RPMI7951 (cell line): ENCODE data around the gene MAN2A1. TPM values are rescaled to one million over a fixed set of nuclear protein-coding genes. Genes with fewer than 3 reads are reported as not detected.

Source experiments
- DNase-seq: peaks from one replicate; pipeline ENCODE4 v3.0.0-alpha.2; 2012; ENCODE audit warnings: low read depth
- total RNA-seq: library from RNA; depleted of rRNA; stranded (reverse); fragments of >200 nt; shearing (Covaris generic); gene quantifications from 2 replicates; pipeline ENCODE4 v1.2.3, GENCODE V29; 2014

MAN2A1 gene
- total RNA-seq, 1 experiment from 2014 or later = 25.8 TPM

DNA sequence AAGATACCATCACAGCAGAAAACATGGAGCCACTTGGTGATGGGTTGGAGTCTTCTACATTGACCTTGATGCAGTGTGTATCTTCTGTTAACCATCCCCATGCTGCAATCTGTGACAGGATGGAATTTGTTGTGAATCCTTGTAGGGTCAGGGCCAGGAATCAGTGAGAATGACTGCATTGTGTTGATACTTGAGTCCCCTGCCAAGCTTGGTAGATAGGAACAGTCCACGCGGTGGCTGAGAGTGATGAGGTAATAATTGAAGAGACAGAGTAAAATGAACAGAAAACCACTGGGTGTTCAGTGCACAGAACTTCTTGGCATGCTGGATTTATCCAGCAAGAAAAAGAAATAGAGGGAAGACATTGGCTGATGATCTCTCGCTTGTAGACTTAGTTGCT, 217.5 kb downstream of the MAN2A1 start:
- DNase-seq = peak; percentile 16

DNA sequence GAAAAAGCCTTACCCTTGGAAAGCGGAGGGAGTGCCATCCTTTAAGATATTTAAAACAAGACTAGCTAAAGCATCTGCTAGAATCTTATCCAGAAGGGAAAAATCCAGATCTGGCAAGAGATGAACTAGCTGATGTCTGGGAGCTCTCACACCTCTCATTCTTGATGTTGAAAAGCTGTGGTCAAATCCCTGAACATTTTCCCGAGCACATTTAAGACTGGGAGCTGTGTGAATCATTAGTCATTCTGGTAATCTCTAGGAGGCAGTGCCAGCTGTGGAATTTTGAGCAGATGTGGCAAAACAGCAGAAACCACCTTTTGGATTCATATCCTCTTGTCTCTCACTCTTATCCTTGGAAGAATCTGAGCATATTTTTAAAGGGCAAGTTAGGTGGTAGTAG, 218.0 kb downstream of the MAN2A1 start:
- peak; percentile 90 for DNase-seq

DNA sequence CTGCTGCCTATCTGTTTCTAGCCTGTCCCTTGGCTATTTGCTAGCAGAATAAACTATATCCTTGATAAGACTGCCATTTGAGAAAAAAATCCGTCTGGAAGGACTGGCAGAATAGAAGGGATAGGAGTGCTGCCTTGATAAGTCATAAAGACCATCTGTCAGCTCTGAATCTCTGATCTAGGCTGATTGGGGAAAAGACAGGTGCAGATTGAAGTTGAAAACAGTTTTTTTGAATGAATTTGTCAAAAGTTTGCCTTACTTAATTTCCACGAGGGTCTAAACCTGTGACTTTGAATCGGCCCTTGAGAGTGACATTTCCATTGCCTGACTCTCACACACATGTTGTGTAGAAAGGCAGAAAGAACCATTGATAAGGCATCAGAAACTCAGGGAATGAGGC, 218.6 kb downstream of the MAN2A1 start:
- no peak for DNase-seq

DNA sequence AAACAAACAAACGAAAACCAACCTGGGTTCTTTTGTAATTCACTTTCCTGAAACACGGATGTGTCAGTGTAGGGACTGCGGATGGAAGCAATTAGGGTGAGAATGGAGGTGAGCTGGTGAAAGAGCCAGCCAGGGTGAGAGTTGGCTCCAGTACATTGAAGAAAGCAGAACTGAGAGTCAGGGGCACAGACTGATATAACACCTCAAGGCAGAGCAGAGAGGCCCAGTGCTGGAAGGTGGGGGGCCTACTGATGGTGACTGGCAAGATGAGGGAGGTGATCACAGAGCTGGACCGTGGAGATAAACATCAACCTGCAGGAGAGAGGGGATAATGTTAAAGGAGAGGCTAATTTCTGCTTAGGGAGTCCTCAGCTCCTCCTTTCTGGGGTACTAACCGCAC, 221.1 kb downstream of the MAN2A1 start:
- DNase-seq = no peak

DNA sequence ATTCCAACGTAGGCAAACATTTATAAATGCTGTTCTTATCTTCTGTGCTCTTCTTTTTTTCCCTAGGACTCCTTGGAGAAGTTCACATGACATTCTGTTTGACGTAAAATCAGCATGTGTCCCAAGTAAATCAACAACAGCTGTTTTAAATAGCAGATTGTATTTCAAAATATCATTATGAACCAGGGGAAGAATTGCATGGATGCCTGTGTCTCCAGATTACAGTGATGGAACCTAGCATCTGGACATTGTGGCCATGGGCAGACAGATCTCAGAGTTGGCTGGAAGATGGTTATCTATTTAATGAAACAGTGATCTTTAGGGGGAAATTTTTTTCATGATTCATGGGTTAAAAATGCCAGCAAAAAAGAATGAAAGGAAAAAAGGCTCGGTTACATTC, 222.0 kb downstream of the MAN2A1 start:
- DNase-seq = peak; percentile 82

DNA sequence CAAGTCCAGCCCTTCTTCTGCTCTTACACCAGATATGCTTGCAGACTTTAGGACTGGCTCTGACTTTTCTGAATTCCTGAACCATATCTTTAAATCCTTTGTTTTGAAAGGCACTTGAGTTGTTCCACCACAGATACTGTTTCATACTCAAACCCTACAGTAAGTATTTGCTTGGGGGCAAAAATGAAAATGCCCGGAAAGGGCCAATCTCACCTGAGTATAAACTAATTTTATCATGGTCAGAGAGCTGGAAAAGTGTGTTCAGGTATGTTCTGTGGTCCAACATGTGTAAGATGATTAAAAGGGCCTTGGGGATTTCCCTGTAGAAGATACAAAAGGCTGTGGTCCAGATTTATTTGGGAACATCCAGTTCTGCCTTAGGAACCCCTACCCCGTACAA, 225.2 kb downstream of the MAN2A1 start:
- DNase-seq = no peak

DNA sequence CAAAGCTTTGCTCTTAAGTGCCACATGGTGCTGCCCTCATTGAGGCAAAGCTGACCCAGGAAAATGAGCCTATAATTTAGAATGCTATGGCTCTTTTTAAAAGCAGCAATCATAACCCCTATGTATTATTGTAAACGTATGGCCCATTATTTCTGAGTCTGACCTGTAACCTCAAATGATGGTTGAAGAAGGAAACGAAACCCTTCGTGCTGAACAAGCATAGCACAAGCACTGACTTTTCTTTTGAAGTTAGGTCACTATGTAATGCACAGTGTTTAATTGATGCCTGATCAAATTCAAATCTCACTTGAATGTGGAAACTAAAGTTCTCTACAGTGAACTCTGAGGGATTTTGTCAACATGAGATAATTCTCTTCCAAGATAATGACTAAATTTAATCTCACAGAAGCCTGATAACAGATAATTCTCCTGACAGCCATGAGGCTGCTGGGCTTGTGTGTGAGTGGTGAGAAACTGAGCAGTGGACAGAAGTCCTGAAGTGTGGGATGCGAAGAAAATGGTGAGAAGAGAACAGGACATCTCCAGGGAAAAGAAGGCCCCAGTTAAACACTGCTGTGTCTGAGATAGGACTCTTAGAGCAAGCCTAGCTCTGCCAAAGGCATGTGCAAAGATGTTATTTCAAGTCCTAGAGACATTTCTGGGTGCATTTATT, 226.9 kb downstream of the MAN2A1 start:
- no peak for DNase-seq
